ENCODE results near the gene ABCB8.
"Not testable (repeated sequence)": the region's sequence is repeated elsewhere in the genome, so short reads cannot be mapped to it uniquely, and the experiment has no call there.

ABCB8 gene

DNA sequence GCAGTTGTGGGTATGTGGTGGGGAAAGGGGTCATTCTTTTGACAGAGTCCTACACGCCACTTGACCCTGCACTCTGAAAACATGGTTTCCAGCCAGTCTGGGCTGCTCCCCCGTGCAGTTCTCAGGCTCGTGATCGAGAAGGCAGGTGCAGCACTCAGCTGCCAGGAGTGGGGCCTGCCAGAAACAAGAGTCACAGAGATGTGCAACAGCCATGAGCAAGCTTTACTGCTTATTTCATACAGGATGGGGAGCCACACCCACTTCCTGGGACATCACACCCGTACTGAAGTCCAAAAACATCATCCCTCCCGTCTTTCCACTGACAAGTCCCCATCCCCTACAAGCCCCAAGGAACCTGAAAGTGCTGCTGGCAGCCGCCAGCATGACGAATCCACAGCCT, 13.3 kb upstream of the ABCB8 start:
- no peak for DNase-seq (ENCODE audit: low read depth)

DNA sequence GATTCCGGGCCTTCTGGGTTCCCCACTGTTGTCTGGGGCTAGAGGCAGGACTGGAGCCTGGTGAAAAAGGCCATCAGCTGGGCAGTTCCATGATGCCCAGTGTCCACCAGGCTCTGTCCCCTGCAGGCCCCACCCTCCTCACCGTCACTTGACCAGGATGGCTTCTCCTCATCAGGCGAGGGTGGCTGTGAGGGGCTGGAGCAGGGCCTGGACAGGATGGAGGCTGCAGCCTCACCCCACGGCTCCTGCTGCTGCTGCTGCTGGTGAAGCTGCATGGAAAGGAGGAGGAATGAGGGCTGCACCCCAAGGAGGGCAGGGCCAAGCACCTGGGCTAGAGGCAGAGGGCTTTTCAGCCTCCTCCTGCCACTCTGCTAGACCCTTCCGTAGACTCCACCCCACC, 12.3 kb upstream of the ABCB8 start:
- no peak for DNase-seq (ENCODE audit: low read depth)

DNA sequence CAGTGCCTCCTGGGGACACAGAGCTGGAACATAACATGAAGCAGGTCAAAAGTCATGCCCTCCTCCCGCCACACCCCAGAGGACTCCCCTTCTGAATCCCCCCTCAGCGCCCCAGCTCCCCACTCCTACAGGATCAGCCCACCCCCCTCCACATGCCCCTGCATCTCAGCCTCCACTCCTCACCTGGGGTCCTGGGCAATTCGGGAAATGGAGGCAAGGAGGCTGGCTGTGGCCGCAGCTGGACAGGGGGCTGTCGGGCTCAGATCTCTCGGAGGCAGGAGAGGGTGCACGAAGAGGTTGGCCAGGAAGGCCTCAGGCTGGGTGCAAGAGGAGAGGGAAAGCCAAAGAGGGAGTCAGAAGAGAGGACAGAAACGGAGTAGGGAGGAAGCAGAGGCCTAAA, 11.7 kb upstream of the ABCB8 start:
- DNase-seq (ENCODE audit: low read depth): no peak

DNA sequence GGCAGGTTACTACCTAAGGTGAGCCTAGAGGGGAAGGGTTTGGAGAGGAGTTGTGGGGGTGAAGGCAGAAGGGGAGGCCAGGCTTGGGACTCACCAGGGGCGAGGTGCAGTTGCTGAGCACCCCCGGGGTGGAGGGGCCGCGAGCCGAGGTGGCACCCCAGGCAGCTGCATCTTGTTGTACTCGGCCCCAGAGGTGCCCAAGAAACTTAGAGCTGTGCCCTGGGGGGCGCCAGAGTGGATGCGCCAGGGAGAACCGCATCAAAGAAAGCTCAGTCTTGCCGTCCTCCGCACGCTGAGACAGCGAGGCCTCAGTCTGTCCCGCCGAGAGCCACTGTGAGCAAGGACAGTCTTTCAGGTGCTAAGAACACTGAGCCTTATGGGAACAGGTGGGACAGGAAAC, 11.3 kb upstream of the ABCB8 start:
- DNase-seq (ENCODE audit: low read depth): no peak

DNA sequence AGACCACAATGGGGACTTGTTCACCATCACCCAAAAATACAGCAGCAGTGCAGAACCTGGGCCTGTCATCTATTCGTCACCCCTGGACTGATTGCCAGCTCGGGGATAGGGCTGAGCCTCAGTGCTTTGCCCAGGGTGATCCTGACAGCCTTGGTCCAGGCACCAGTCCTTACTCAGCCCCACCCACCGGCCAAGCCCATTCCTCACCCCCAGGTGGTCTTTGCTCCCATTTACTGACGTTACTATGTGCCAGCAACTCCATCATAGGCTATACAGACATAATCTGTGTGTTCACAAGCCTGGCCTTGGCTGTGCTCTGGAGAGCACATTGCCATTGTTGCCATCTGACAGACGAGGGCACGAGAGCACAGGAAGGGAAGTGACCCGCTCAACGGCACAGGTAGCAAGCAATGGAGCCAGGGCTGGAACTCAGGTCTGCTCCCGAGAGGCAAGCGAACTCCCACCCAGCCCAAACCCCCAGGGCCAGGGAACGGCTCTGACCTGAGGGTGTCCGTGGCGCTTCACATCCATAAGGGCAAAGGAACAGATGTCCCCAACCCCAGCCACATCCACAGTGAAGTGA, 10.8 kb upstream of the ABCB8 start:
- DNase-seq (ENCODE audit: low read depth): no peak

DNA sequence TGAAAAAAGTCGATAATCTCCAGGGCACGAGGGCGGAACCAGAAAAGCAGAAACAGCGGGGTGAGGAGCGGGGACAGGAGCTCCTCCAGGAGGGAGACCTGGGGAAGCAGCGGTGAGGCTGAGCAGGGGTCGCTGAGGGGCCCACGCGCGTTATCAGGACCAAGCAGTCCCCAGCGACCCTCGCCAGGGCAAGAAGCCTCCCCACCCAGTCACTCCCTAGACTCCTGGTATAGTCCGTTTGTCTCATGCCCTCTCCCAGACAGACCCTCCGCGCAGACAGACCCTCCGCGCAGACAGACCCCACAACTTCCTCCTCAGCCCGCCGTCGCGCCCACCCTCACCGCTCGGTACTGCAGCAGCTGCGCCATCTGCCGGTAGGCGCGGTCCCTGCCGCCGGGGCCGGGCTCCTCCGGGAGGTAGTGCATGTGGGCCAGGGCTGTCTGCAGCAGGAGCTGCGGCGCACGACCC, 10.3 kb upstream of the ABCB8 start:
- peak; percentile 68 for DNase-seq (ENCODE audit: low read depth)

DNA sequence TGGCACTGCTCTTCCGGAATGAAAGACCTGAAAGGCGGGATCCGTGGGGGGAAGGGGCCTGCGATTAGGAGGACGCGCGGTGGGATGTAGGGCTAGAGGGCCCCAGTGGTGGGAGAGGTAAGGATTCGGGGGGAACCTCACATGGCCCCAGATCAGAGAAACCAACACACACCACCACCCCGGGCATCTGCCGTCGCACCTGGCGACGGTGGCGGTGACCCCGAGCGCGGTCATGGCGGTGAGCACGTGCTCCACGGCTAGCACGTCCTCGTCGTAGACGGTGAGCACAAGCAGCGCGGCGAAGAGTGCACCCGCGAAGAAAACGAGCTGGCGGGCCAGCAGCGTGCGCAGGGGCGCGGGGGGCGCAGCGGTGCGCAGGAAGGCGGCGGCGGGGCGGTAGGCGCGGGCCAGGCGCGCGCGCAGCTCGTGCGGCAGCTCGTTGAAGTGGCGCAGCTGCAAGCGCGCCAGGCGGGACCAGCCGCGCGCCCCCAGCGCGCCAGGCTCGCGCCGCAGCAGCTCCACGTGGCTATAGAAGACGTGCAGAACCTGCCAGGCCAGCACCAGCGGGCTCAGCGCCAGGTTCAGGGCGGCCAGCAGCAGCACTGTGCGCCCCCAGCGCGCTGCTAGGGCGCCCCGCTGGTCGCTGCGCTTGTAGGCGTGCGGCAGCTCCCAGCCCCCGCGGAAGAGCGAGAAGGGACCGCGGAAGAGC, 9.7 kb upstream of the ABCB8 start:
- DNase-seq (ENCODE audit: low read depth): no peak

DNA sequence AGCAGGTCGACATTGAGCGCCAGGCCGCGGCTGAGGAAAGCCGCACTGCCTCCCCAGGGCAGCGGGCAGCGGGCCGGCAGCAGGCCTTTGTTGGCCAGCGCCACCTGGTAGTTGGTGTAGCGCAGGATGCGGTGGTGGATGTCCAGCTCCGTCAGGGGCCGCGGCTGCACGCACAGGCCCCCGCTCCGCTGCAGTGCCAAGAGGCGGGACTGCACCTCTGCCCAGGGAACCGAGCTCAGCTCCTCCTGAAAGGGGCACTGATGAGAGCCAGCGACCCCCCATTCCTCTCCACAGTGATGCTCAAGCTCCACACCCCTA, 9.2 kb upstream of the ABCB8 start:
- no peak for DNase-seq (ENCODE audit: low read depth)

DNA sequence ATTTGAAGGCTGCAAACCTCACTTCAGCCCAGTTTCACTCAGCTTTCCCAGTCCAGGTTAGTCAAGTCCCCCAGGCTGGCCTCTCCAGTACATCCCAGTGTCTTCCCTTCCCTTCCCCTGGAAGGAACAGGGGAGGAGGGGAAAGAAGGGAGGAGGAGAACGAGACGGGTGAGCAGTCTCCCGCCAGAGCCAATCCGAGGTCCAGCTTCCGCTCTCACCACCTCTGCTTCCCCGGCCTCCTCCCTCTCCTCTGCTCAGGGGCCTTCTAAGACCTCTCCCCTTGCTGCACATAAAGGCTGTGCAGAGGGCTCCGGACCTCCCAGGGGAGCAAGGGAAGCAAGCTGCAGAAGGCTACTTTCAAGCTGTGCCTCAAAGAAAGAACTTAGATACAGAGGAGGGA, 8.0 kb upstream of the ABCB8 start:
- no peak for DNase-seq (ENCODE audit: low read depth)

DNA sequence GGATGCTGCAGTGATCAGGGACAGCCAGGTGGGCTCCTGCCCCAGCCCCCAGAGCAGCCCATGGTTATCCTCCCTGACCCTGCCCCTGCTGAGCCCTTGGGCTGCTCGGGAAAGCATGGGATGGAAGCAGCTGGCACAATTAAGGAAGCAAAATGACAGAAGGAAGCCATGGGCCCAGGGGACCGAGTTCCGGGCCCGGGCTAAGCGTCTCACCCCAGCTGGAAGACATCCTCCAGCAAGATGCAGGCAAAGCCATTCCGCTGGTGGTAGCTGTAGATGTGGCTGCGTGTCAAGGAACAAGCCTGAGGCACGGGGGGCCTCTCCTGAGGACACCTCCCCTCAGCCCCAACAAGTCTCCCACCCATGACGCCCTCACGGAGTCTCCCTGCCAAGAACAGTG, 5.0 kb upstream of the ABCB8 start:
- DNase-seq (ENCODE audit: low read depth): no peak

DNA sequence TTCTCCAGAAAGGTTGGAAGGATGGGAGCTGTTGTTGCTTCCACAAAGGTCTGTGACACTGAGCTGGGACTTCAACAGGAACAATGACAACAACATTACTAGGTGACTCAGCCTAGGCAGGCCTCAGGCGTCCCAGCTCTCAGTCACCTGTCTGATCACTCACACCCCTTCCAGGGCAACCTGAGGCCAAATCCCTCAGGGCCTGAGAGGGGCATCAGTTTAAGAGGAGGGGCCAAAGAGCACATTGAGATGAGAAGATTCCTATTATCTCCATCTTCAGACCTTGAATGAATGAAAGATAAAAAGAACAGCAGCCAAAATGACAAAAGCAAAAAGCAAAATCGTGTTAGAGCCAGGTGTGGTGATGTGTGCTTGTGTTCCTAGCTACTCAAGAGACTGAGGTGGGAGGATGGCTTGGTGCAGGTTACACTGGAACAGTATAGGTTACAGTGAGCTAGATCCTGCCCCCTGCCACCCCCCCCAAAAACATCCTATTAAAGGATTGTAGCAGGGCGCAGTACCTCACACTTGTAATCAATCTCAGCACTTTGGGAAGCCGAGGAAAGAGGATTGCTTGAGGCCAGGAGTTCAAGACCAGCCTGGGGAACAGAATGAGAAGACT, 3.7 kb upstream of the ABCB8 start, which contains the start of gene ATG9B:
ATG9B (minus strand) TSS at position 60 of the 622 bp plus-strand sequence. CDS start 71 bp downstream, outside the sequence.
- no peak for DNase-seq (ENCODE audit: low read depth)

DNA sequence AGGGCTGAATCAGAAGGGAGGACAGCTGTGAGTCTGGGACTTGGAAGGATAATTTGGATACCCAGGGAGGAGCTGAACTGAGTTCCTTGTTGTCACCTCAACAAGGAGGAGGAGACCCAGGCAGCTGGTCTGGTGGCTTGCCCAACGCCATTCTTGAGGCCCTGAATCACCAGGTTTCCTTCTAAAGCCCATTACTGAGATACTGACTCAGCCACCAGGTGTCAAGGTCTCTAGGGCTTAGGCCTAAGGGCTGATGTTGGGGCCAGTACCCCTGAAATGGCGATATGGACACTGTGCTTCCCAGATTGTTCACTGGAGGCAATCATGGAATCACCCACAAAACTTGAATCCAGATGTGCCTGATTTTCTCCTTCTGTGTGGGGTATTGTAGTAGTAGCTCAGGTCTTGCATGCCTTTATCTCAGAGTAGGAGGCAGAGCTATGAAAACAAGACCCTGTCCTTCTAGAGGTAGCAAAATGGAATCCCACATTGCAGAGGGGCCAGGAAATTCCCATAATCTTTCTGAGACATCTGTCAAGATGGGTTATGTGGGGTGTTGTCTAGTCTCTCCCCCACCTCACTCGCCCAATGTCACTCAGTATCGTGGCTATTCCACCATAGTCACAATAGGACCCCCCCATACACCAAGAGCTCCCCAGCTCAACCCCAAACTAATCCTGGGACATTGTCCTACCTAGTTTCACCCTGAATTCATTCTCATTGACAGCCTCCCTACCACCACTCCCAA, 2.2 kb upstream of the ABCB8 start:
- DNase-seq (ENCODE audit: low read depth): no peak

DNA sequence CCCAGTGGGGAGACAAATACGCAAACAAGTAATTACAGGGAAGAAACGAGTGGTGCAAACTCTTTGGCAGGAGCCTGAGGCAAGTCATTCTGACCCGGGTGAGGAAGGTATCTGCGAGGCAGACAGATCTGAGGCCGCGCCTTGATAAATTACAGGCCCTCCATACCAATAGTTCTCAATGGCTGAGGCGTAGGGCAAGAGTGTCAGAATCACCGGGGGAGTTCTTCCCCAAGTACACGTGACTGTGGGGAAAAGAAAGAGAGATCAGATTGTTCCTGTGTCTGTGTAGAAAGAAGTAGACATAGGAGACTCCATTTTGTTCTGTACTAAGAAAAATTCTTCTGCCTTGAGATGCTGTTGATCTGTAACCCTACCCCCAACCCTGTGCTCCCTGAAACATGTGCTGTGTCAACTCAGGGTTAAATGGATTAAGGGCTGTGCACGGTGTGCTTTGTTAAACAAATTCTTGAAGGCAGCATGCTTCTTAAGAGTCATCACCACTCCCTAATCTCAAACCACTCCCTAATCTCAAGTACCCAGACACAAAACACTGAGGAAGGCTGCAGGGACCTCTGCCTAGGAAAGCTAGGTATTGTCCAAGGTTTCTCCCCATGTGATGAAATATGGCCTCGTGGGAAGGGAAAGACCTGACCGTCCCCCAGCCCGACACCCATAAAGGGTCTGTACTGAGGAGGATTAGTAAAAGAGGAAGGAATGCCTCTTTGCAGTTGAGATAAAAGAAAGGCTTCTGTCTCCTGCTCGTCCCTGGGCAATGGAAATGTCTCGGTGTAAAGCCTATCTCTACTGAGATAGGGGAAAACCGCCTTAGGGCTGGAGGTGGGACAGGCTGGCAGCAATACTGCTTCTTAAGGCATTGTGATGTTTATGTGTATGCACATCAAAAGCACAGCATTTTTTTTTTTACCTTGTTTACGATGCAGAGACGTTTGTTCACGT, 1.2 kb upstream of the ABCB8 start:
- not testable (repeated sequence) for DNase-seq (ENCODE audit: low read depth)

DNA sequence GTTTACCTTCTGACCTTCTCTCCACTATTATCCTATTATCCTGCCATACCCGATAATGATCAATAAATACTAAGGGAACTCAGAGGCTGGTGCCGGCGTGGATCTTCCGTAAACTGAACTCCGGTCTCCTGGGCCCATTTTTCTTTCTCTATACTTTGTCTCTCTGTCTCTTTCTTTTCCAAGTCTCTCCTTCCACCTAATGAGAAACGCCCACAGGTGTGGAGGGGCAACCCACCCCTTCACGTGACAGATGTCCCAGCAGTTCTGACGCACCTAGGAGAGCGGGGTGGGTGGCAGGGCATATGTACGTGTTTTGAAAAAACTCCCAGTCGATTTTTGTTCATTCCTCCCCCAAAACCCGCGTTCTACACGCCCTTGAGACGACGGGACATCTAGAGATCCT, 521 bp upstream of the ABCB8 start:
- not testable (repeated sequence) for DNase-seq (ENCODE audit: low read depth)

DNA sequence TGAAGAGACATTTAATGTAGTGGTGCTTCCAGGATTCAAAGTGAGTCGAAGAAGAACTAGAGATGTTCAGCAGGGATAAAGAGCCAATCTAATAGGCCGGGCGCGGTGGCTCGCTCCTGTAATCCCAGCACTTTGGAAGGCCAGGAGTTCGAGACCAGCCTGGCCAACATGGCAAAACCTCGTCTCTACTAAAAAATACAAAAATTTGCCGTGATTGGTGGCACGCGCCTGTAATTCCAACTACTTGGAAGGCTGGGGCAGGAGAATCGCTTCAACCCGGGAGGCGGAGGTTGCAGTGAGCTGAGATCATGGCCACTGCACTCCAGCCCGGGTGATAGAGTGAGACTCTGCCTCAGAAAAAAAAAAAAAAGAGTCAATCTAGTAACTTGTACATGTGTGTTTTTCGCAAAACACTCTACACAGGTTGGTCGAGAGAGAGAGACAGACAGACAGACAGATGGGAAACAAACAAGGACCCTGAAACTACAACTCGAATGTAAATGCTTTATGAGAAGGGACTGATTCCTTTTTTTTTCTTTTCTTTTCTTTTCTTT, 775 bp downstream of the ABCB8 start:
- no peak for DNase-seq (ENCODE audit: low read depth)

DNA sequence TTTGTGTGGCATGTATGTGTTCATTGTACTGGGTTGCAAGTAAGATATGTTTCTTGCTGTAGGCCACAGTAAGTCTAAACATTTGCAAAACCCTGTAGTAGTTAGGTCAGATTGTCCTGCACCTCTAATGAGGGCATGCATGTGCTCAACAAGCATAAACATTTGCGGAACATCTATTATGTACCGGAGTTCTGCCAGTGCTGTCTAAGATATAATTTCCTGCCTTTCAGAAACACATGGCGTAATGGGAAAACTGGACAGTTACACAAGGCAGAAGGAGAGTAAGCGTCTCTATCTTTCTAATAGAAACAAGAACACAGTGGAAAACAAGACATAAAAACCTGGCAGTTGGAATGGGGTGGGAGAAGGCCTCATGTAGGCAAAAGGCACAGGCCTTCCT, 2.8 kb downstream of the ABCB8 start:
- no peak for DNase-seq (ENCODE audit: low read depth)

DNA sequence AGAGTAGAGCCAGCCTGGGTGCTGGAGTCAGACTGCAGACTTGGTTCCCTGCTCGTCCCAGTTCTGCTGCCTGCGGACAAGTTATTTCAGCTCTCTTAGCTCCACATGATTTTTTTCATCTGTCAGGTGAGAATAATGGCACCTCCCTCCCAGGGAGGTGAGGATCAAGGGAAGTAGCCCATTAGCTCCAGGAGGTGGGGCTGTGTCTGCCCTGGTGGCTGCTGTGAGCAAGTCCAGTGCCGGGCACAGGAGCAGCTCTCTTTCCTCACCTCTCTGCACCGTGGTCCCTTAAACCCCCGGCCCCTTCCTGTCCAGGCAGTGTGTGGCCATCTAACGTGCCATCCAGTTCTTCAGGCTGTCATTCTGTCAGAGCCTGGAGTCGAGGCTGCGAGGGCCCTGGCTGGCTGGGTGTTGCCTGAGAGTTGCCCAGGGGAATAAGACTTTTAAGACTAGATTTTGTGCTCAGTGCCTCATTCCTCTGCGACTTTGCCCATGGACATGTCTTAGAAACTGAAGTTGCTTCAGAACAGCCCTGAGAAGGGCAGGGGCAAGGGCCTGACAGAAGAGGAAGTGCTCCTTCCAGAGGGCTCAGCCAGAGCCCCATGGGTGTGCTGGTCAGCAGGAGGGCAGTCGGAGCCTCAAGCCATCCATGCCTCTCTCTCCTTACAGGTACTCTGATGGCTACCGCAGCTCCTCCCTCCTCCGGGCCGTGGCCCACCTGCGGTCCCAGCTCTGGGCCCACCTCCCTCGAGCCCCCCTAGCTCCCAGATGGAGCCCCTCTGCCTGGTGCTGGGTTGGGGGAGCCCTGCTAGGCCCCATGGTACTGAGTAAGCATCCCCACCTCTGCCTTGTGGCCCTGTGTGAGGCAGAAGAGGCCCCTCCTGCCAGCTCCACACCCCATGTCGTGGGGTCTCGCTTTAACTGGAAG, 5.0 kb downstream of the ABCB8 start:
- no peak for DNase-seq (ENCODE audit: low read depth)

DNA sequence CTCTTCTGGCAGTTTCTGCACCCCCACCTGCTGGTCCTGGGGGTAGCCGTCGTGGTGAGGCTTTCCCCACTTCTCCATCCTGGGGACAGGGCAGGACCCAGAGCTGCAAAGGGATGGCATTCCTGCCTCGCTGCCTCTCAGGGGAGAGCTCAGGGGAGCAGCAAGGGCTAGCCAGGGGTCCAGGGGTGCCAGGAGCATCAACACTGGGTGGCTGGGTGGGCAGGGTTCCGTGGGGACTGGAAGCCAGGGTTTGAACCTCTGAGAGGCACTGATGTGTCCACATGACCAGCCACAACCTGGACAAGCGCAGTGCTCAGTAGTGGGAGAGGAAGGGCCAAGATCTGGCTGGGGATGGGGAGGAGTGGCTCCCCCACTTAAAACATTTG, 5.6 kb downstream of the ABCB8 start:
- no peak for DNase-seq (ENCODE audit: low read depth)

DNA sequence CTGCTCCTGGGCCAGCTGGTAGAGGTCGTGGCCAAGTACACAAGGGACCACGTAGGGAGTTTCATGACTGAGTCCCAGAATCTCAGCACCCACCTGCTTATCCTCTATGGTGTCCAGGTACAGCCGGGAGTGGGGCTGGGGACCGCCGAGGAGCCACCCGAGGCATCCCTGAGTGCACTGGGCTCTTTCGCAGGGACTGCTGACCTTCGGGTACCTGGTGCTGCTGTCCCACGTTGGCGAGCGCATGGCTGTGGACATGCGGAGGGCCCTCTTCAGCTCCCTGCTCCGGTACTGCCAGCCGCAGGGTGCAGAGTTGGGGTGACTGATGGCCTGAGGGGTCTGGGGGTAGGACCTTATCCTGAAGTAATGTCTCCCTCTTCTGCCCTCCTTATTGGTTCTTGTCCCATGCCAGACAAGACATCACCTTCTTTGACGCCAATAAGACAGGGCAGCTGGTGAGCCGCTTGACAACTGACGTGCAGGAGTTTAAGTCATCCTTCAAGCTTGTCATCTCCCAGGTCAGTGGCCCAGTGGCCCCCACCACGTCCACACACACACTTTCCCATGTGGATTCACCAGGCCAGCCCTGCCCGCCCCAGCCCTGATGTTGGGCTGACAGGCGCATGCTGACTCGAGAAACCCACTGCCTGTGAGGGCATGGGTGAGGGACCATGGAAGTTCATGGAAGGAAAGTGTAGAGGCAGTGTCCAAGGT, 6.2 kb downstream of the ABCB8 start:
- no peak for DNase-seq (ENCODE audit: low read depth)
